H1 (cell line): ENCODE measurements around the gene POLH. TPM values are rescaled to one million over a fixed set of nuclear protein-coding genes. Genes with fewer than 3 reads are reported as not detected.

ENCODE experiments used
- CTCF ChIA-PET: fragments of 300-600 bp; sonication (Branson Sonifier 250); formaldehyde crosslinking; loops from one replicate; lab custom pipeline; 2021; ENCODE audit not compliant: partially characterized antibody; lab: Charles Lee
- POLR2A ChIA-PET: fragments of 300-600 bp; sonication (Branson Sonifier 250); formaldehyde crosslinking; loops from one replicate; lab custom pipeline; 2021; ENCODE audit warnings: inconsistent platforms; ENCODE audit not compliant: partially characterized antibody; lab: Charles Lee
- DNase-seq, 2 experiments: peaks; one replicate each; pipeline versions ENCODE4 v3.0.0 to v3.0.0-alpha.2; 2010 to 2022; ENCODE audit warnings: low spot score in 2 of 2, low read depth in 1 of 2, mixed read lengths in 1 of 2
- FAIRE-seq: peaks from 2 replicates; lab custom pipeline; 2011; peaks lifted over from hg19 to GRCh38; lab: Jason Lieb, UNC
- H2AFZ ChIP-seq: 2 replicates; pipeline ENCODE4 v1.8.1; 2012; ENCODE audit warnings: low read length, inconsistent platforms
- H2AK5ac ChIP-seq: 2 replicates; pipeline ENCODE4 v1.6.1; 2013; ENCODE audit warnings: low read depth, low read length
- H2BK120ac ChIP-seq: replicated peaks from 2 replicates; pipeline ENCODE3; 2013; ENCODE audit warnings: low read depth, low read length, inconsistent platforms
- H2BK12ac ChIP-seq: 2 replicates; pipeline ENCODE4 v1.6.1; 2013; ENCODE audit warnings: low read depth, low read length
- H2BK15ac ChIP-seq: 2 replicates; pipeline ENCODE4 v1.6.1; 2013; ENCODE audit warnings: low read length
- H2BK20ac ChIP-seq: 2 replicates; pipeline ENCODE4 v1.6.1; 2013; ENCODE audit warnings: low read length
- H2BK5ac ChIP-seq: 2 replicates; pipeline ENCODE4 v1.6.1; 2013; ENCODE audit warnings: low read depth, low read length
- H3K14ac ChIP-seq: 2 replicates; pipeline ENCODE4 v1.6.1; 2013; ENCODE audit warnings: inconsistent platforms; ENCODE audit not compliant: insufficient read length
- H3K18ac ChIP-seq: 2 replicates; pipeline ENCODE4 v1.6.1; 2013; ENCODE audit warnings: low read length; ENCODE audit errors: extremely low read depth
- H3K23ac ChIP-seq: 2 replicates; pipeline ENCODE4 v1.6.1; 2013; ENCODE audit warnings: inconsistent platforms; ENCODE audit not compliant: insufficient read length
- H3K23me2 ChIP-seq: 2 replicates; pipeline ENCODE4 v1.6.1; 2013; ENCODE audit warnings: low read depth, low read length
- H3K27ac ChIP-seq: 2 replicates; pipeline ENCODE4 v1.6.1; 2011; ENCODE audit warnings: low read depth, low read length, inconsistent platforms
- H3K27me3 ChIP-seq, 4 experiments: replicated peaks in 1 of 4; 1 replicate in 1 of 4; 2 replicates in 3 of 4; pipeline versions ENCODE4 v1.6.1 to v1.8.1; 2011 to 2013; ENCODE audit warnings: low read length in 3 of 4, mild to moderate bottlenecking in 3 of 4, inconsistent platforms in 2 of 4, mixed read lengths in 2 of 4, moderate library complexity in 1 of 4; ENCODE audit not compliant: control insufficient read depth in 3 of 4, insufficient read depth in 3 of 4; ENCODE audit errors: extremely low read depth in 1 of 4
- H3K36me3 ChIP-seq, 4 experiments: 2 replicates each; pipeline versions ENCODE4 v1.6.1 to v1.8.1; 2011 to 2013; ENCODE audit warnings: mild to moderate bottlenecking in 4 of 4, low read length in 3 of 4, moderate library complexity in 2 of 4, control low read depth in 1 of 4, inconsistent platforms in 1 of 4; ENCODE audit not compliant: insufficient read depth in 4 of 4, control insufficient read depth in 2 of 4
- H3K4ac ChIP-seq: replicated peaks from 2 replicates; pipeline ENCODE3; 2013; ENCODE audit warnings: low read length, low read depth, mixed read lengths, inconsistent platforms; ENCODE audit not compliant: insufficient read length
- H3K4me1 ChIP-seq, 4 experiments: replicated peaks in 1 of 4; 1 replicate in 1 of 4; 2 replicates in 3 of 4; pipeline versions ENCODE4 v1.6.1 to v1.8.1; 2011 to 2013; ENCODE audit warnings: low read length in 3 of 4, inconsistent platforms in 2 of 4, mixed read lengths in 1 of 4; ENCODE audit not compliant: insufficient read depth in 4 of 4, control insufficient read depth in 3 of 4
- H3K4me2 ChIP-seq, 2 experiments: 2 replicates each; pipeline versions ENCODE4 v1.6.1 to v1.8.1; 2011 to 2013; ENCODE audit warnings: low read depth in 2 of 2, low read length in 2 of 2, control low read depth in 1 of 2, inconsistent platforms in 1 of 2, mild to moderate bottlenecking in 1 of 2; ENCODE audit not compliant: insufficient read depth in 1 of 2
- H3K4me3 ChIP-seq, 4 experiments: fragments of 200-600, 300-600 bp in 1 of 4; sonication (generic), shearing (Covaris generic), sonication (Bioruptor Twin) in 1 of 4; 2 replicates each; pipeline versions ENCODE4 v1.5.1 to v1.8.1; 2011 to 2016; ENCODE audit warnings: low read length in 4 of 4, low read depth in 3 of 4, control low read depth in 2 of 4, inconsistent platforms in 2 of 4, mild to moderate bottlenecking in 2 of 4, mixed read lengths in 1 of 4, moderate library complexity in 1 of 4; ENCODE audit not compliant: insufficient read depth in 2 of 4; ENCODE audit errors: extremely low read depth in 1 of 4
- H3K56ac ChIP-seq: replicated peaks from 2 replicates; pipeline ENCODE3; 2013; ENCODE audit warnings: low read depth, mild to moderate bottlenecking, mixed read lengths, low read length, inconsistent platforms; ENCODE audit not compliant: insufficient read length
- H3K79me1 ChIP-seq: 2 replicates; pipeline ENCODE4 v1.6.1; 2013; ENCODE audit warnings: low read depth, low read length, control low read depth
- H3K79me2 ChIP-seq, 2 experiments: 2 replicates each; pipeline versions ENCODE4 v1.6.1 to v1.8.1; 2012 to 2013; ENCODE audit warnings: low read length in 2 of 2, mild to moderate bottlenecking in 2 of 2, inconsistent platforms in 1 of 2; ENCODE audit not compliant: insufficient read depth in 2 of 2, control insufficient read depth in 1 of 2
- H3K9ac ChIP-seq, 4 experiments: replicated peaks in 1 of 4; 1 replicate in 1 of 4; 2 replicates in 3 of 4; pipeline versions ENCODE4 v1.6.1 to v1.8.1; 2011 to 2013; ENCODE audit warnings: low read depth in 3 of 4, low read length in 3 of 4, control low read depth in 2 of 4, mild to moderate bottlenecking in 2 of 4, moderate library complexity in 2 of 4, inconsistent platforms in 1 of 4; ENCODE audit errors: extremely low read depth in 1 of 4
- H3K9me3 ChIP-seq, 2 experiments: 2 replicates each; pipeline versions ENCODE4 v1.6.1 to v1.8.1; 2012 to 2013; ENCODE audit warnings: mild to moderate bottlenecking in 2 of 2, moderate library complexity in 2 of 2, control low read depth in 1 of 2, inconsistent platforms in 1 of 2, low read depth in 1 of 2, low read length in 1 of 2, mixed read lengths in 1 of 2; ENCODE audit not compliant: insufficient read depth in 2 of 2
- H4K20me1 ChIP-seq, 2 experiments: replicated peaks in 1 of 2; 2 replicates each; pipeline versions ENCODE3 to v1.8.1; 2011 to 2013; ENCODE audit warnings: inconsistent platforms in 2 of 2, low read length in 2 of 2, mild to moderate bottlenecking in 1 of 2; ENCODE audit not compliant: insufficient read depth in 2 of 2, control insufficient read depth in 1 of 2
- H4K5ac ChIP-seq: 2 replicates; pipeline ENCODE4 v1.6.1; 2013; ENCODE audit warnings: low read length, low read depth, mixed read lengths, inconsistent platforms; ENCODE audit not compliant: insufficient read length
- H4K8ac ChIP-seq: 2 replicates; pipeline ENCODE4 v1.8.0; 2013; ENCODE audit warnings: mild to moderate bottlenecking, moderate library complexity, low read length, inconsistent platforms; ENCODE audit not compliant: insufficient read depth; ENCODE audit errors: extremely low read depth
- H4K91ac ChIP-seq: replicated peaks from 2 replicates; pipeline ENCODE3; 2013; ENCODE audit warnings: low read length, mixed read lengths, inconsistent platforms; ENCODE audit not compliant: insufficient read length
- MAFK ChIP-seq: IDR thresholded peaks from 2 replicates; pipeline ENCODE4 v1.6.1; 2012; ENCODE audit warnings: low read depth, mild to moderate bottlenecking, improper control_type of control experiment, low read length
- WGBS, 2 experiments: shearing (Covaris generic) in 1 of 2; methylation state at CpG; one replicate each; pipeline versions ENCODE4 v1.1.6 to v1.1.7; 2013 to 2015; ENCODE audit warnings: low lambda C conversion rate in 2 of 2, mixed read lengths in 2 of 2, inconsistent platforms in 1 of 2, low coverage in 1 of 2, missing lambda C conversion rate in 1 of 2; ENCODE audit not compliant: insufficient replicate concordance in 2 of 2, insufficient coverage in 1 of 2, insufficient read length in 1 of 2; ENCODE audit errors: extremely low coverage in 1 of 2, missing lambda C conversion rate in 1 of 2; 5-methylcytosine and 5-hydroxymethylcytosine counted together
- polyA plus RNA-seq, 7 experiments: library from polyadenylated mRNA; depleted of rRNA in 3 of 7; stranded (reverse) in 5 of 7; unstranded in 2 of 7; fragments of >200 nt in 5 of 7; fragments of 200-250 nt in 2 of 7; gene quantifications; 1 replicate in 5 of 7; 2 replicates in 1 of 7; 4 replicates in 1 of 7; pipeline versions ENCODE4 v1.2.1 to v1.2.3, GENCODE V29; 2011 to 2013; ENCODE audit warnings: missing spikeins in 2 of 7, mixed read lengths in 2 of 7
- total RNA-seq: library from RNA; stranded (reverse); fragmentation: NEBNext Ultra II Directional; extraction: Animal tissue kit (Norgen Biotek cat#: 25700); gene quantifications from 2 replicates; pipeline ENCODE4 v1.2.1, GENCODE V29; 2021

POLH gene
- total and polyA plus RNA-seq, 2 of the 8 experiments (the other 6 are each of a cell fraction or from before 2014, with no cell fraction given): 5.8 to 12.4 TPM

DNA sequence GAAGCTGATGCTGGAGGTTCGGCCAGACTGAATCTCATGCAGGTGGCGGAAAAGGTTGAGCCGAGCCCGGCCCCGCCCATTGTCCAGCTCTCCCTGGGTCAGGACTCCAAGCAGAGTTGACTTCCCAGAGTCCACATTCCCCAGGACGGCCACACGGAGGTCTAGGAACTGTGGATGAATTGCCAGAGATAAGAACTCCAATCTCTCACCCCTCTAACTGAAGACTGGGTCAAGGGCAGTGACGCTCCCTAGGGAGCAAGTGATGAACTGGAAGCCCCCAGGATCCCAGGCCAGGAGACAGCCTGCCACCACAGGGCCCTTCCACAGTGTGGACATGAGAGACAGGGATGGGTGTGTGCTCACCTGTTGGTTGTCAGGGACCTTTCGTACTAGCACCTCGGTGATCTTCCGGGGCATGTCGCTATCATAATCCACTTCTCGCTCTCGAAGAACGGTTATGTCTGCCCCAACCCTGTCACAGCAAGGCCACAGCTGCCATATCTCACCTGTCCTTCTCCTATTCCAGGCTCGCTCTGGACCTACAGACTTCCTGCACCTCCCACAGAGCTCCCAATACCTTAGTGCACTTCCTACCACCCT lies 49.5 kb downstream of the POLH start:
- Histone ChIP-seq H3K14ac (no peak overlapping the region), H2BK20ac (no peak overlapping the region), H3K4me2 (no peak overlapping the region), H3K27me3 (no peaks in the 10 kb centered on the region), H3K18ac (no peak overlapping the region), H2BK120ac (no peak overlapping the region), H3K36me3 (peaks cover 36 to 61% (median 52%) of the 10 kb centered on the region in 4 experiments), H2AFZ (no peak overlapping the region), H2BK15ac (no peak overlapping the region), H3K9me3 (no peaks in the 10 kb centered on the region), H4K8ac (no peak overlapping the region), H2AK5ac (no peak overlapping the region), H3K4ac (no peak overlapping the region), H3K79me1 (peaks cover 8% of the 10 kb centered on the region), H3K4me3 (no peak overlapping the region), H4K5ac (no peak overlapping the region), H3K56ac (no peak overlapping the region), H3K23me2 (peaks cover 9% of the 10 kb centered on the region), H2BK12ac (no peak overlapping the region), H4K20me1 (peaks cover 6 to 14% of the 10 kb centered on the region in 2 experiments), H3K23ac (no peak overlapping the region), H4K91ac (no peak overlapping the region), H2BK5ac (no peak overlapping the region), H3K79me2 (peaks cover 0 to 18% of the 10 kb centered on the region in 2 experiments; a peak in 2 of 4 replicates), H3K4me1 (peaks cover 0 to 4% (median 0%) of the 10 kb centered on the region in 4 experiments; a peak in 3 of 7 replicates), H3K9ac (no peak overlapping the region), H3K27ac (no peak overlapping the region)
- no peak for TF ChIP-seq MAFK
- POLR2A ChIA-PET: interaction anchor here (0.8 to 2.3 kb wide), 7 partner anchors 10 to 39 kb away, joined by 3 to 14 read pairs (median 4); no protein-coding TSS in a partner anchor
- DNase-seq: no peak
- 94% methylated on average over 16 of the region's 16 CpGs; no CpG with 5 or more reads in 1 of the 2 experiments for WGBS, 2 experiments
- no peak for FAIRE-seq
- CTCF ChIA-PET: interaction anchor here (4.0 kb wide), 1 partner anchor 17 kb away, joined by 23 read pairs; no protein-coding TSS in a partner anchor
